Tibial nerve (tissue), 4 donors: Measurements from ENCODE around the gene LBX2.

Experiments used
- EP300 ChIP-seq, 2 donors: sonication (generic); formaldehyde crosslinking; IDR thresholded peaks; one replicate each; pipeline ENCODE4 v1.6.1; 2017; ENCODE audit warnings: antibody characterized with exemption in 2 of 2, mild to moderate bottlenecking in 1 of 2
- POLR2A ChIP-seq, 2 donors: fragments of 450-650 bp; IDR thresholded peaks; one replicate each; pipeline ENCODE4 v1.6.1; 2017; ENCODE audit warnings: antibody characterized with exemption in 2 of 2, mild to moderate bottlenecking in 2 of 2, moderate library complexity in 2 of 2
- TF ChIP-seq, protein P1 (sequence below), 5 experiments: fragments of 200-600 bp in 3 of 5; fragments of 450-650 bp in 2 of 5; sonication (generic) in 3 of 5; IDR thresholded peaks; one replicate each; pipeline ENCODE4 v1.5.1; 2016 to 2019; ENCODE audit warnings: antibody characterized with exemption in 5 of 5, mild to moderate bottlenecking in 3 of 5, moderate library complexity in 2 of 5

DNA sequence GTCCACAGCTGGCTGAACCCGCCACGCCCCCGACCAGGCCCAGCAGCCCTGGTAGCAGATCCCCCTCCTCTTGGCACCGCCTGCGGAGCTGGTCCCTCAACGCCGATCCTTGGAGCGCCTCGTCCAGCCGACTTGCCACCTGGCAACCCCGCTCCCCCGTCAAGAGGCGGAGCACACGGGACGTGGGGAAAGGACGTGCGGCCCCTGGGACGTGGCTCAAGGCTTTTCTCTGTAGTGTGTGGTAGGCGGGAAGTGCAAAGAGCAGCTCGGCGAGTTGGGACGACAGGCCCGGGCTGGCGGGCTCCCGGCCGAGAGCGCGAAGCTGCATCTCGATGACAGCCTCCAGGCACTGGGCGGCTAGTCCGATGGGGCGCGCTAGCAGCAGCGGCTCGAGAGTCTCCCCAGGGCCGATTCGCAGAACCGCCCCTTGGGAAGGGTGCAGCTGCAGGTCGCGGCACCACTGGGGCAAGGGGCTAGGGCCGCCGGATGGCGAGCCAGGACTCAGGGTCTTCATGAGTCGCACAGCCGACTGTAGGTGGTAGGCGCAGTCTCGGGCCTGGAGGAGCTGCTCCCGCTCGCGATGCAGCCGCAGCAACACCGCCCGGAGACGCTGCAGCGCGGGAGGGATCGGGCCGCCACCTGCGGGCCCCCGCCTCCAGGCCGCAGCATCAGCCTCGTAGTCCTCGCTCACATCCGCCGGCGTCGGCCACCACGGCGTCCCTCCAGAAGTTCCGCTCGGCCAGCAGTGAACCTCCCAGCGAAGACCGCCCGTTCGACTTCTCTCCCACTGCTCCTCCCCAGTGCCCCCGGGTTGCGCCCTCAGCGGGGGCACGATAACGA lies 17.2 kb downstream of the LBX2 start:
- no peak for TF ChIP-seq EP300 (IDR thresholded peaks at IDR 0.05)
- TF ChIP-seq, protein P1, sequence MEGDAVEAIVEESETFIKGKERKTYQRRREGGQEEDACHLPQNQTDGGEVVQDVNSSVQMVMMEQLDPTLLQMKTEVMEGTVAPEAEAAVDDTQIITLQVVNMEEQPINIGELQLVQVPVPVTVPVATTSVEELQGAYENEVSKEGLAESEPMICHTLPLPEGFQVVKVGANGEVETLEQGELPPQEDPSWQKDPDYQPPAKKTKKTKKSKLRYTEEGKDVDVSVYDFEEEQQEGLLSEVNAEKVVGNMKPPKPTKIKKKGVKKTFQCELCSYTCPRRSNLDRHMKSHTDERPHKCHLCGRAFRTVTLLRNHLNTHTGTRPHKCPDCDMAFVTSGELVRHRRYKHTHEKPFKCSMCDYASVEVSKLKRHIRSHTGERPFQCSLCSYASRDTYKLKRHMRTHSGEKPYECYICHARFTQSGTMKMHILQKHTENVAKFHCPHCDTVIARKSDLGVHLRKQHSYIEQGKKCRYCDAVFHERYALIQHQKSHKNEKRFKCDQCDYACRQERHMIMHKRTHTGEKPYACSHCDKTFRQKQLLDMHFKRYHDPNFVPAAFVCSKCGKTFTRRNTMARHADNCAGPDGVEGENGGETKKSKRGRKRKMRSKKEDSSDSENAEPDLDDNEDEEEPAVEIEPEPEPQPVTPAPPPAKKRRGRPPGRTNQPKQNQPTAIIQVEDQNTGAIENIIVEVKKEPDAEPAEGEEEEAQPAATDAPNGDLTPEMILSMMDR (IDR thresholded peaks at IDR 0.05), result no peak
- no peak for TF ChIP-seq POLR2A (IDR thresholded peaks at IDR 0.05)
